ENCODE data around the gene MRPL44.
A peak's percentile ranks its signal among the peaks of the same experiment; 100 is the strongest.

MRPL44 gene

DNA sequence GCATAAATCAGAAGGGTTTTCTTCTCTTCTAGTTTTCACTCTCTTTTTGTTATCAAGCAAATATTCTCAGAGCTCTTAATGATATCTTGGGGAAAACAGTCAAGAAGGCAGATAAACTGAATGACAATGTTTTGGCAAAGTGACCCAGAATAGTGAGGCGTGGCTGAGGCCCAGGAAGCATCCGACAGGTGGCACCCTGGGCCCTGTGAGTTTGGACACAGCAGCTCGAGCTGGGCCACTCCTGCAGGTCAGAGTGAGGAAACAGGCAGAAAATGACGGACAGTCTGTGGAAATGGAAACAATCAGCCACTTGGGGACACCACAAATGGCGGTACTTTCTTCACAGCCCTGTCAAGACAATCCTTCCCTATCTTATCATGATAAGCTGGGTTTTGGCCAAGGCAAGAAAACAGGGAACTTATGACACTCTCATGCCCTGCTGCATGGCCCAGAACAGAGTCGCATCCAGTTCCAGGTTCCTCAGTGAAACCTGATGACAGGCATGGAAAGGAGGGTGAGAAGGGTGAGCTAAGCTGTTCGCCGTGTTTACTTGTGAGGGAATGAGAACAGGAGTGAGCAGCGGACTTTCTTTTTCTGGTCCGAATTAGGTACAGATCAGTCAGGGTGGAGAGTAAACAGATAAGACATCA is 32.1 kb downstream of the MRPL44 start:
- H3K27me3 ChIP-seq (ENCODE audit: control insufficient read depth in 1 of 2, insufficient read depth in 2 of 2, low read length in 2 of 2) = peaks cover 0 to 2% of the 10 kb centered on the region in 2 donors
- H3K36me3 ChIP-seq (ENCODE audit: control insufficient read depth in 1 of 2, insufficient read depth in 2 of 2, low read length in 2 of 2) = no peaks in the 10 kb centered on the region
- peak overlapping the region in 1 of 2 donors; percentile 9 for H3K4me3 ChIP-seq (ENCODE audit: low read depth in 1 of 2, low read length in 2 of 2)
- H3K27ac ChIP-seq (ENCODE audit: low read depth, low read length) = no peak overlapping the region
- H3K4me1 ChIP-seq (ENCODE audit: control insufficient read depth in 1 of 2, insufficient read depth in 2 of 2, low read length in 2 of 2) = peaks cover 6 to 12% of the 10 kb centered on the region in 2 donors
- no peak overlapping the region for H3K9ac ChIP-seq (ENCODE audit: low read depth in 1 of 2, low read length in 2 of 2)
- H3K9me3 ChIP-seq (ENCODE audit: control insufficient read depth in 1 of 2, low read length in 2 of 2) = no peaks in the 10 kb centered on the region

DNA sequence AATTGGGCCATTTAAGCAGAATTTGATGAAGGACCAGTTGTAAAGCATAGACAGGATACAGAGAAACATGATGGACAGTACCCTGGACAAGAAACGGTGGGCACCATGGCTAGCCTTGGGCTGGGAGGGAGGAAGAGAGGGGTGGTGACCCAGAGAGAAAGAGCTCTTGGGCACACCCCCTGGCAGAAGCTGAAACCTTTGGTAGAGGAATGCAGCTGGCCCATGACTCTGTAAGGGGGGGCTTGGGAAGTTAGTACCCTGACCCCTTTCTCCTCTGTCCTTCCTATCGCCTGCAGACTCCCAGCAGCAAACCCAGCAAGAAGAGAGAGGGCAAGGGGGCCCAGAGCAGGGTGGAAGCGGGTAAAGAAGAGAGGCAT is 32.6 kb downstream of the MRPL44 start:
- Histone ChIP-seq H3K4me3 (ENCODE audit: low read depth in 1 of 2, low read length in 2 of 2) (no peak overlapping the region), H3K9me3 (ENCODE audit: control insufficient read depth in 1 of 2, low read length in 2 of 2) (no peaks in the 10 kb centered on the region), H3K4me1 (ENCODE audit: control insufficient read depth in 1 of 2, insufficient read depth in 2 of 2, low read length in 2 of 2) (peaks cover 7 to 18% of the 10 kb centered on the region in 2 donors), H3K9ac (ENCODE audit: low read depth in 1 of 2, low read length in 2 of 2) (no peak overlapping the region), H3K27me3 (ENCODE audit: control insufficient read depth in 1 of 2, insufficient read depth in 2 of 2, low read length in 2 of 2) (peaks cover 0 to 2% of the 10 kb centered on the region in 2 donors), H3K27ac (ENCODE audit: low read depth, low read length) (no peak overlapping the region), H3K36me3 (ENCODE audit: control insufficient read depth in 1 of 2, insufficient read depth in 2 of 2, low read length in 2 of 2) (no peaks in the 10 kb centered on the region)

DNA sequence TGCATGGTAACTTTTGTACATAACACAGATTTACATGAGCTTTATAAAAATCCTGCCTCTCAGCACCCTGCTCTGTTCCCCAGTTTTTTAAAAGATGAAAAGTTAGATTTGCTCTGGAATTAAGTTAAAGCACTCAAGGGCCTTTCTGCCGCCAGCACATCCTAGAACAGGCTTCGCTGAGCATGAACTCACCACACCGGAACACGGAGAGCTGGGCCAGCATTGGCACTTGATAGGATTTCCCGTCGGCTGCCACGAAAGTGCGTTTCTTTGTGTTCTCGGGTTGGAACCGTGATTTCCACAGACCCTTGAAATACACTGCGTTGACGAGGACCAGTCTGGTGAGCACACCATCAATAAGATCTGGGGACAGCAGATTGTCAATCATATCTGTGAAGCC is 34.3 kb downstream of the MRPL44 start:
- H3K4me1 ChIP-seq (ENCODE audit: control insufficient read depth in 1 of 2, insufficient read depth in 2 of 2, low read length in 2 of 2) = peaks cover 7 to 20% of the 10 kb centered on the region in 2 donors
- H3K9me3 ChIP-seq (ENCODE audit: control insufficient read depth in 1 of 2, low read length in 2 of 2) = no peaks in the 10 kb centered on the region
- no peak overlapping the region for H3K9ac ChIP-seq (ENCODE audit: low read depth in 1 of 2, low read length in 2 of 2)

DNA sequence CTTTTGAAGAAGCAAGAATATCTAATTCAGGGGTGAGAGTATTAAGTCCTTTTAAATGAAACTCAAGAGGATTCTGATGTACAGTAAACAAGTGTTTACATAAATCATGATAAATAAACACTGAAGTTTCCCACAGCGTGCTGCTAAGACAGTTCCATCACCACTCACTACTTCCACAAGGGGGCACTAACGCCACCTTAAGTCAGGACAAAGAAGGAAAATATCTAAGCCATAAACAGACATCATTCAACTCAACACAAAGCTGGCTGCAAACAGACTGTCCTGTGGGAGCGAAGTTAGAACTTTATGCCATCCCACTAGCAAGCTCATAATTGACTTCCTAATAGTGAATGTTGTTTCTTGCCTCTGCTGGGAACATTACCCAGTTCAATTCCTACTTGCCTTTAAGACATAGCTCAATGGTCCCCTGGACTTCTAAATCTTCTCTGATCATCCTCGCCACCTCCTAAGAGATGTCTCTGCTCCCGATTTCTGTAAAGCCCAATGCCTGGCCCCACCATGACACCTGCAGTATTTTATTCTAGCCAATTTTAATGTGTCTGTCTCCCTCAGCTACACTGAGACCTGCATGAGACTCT is 36.5 kb downstream of the MRPL44 start:
- Histone ChIP-seq H3K27ac (ENCODE audit: low read depth, low read length) (no peak overlapping the region), H3K4me3 (ENCODE audit: low read depth in 1 of 2, low read length in 2 of 2) (no peak overlapping the region), H3K4me1 (ENCODE audit: control insufficient read depth in 1 of 2, insufficient read depth in 2 of 2, low read length in 2 of 2) (peaks cover 7 to 20% of the 10 kb centered on the region in 2 donors), H3K27me3 (ENCODE audit: control insufficient read depth in 1 of 2, insufficient read depth in 2 of 2, low read length in 2 of 2) (no peaks in the 10 kb centered on the region), H3K9me3 (ENCODE audit: control insufficient read depth in 1 of 2, low read length in 2 of 2) (no peaks in the 10 kb centered on the region), H3K9ac (ENCODE audit: low read depth in 1 of 2, low read length in 2 of 2) (no peak overlapping the region), H3K36me3 (ENCODE audit: control insufficient read depth in 1 of 2, insufficient read depth in 2 of 2, low read length in 2 of 2) (no peaks in the 10 kb centered on the region)

More for the DNA sequence above, 34.3 kb downstream of the MRPL44 start:
- Histone ChIP-seq H3K36me3 (ENCODE audit: control insufficient read depth in 1 of 2, insufficient read depth in 2 of 2, low read length in 2 of 2) (no peaks in the 10 kb centered on the region), H3K4me3 (ENCODE audit: low read depth in 1 of 2, low read length in 2 of 2) (no peak overlapping the region), H3K27ac (ENCODE audit: low read depth, low read length) (no peak overlapping the region), H3K27me3 (ENCODE audit: control insufficient read depth in 1 of 2, insufficient read depth in 2 of 2, low read length in 2 of 2) (peaks cover 0 to 2% of the 10 kb centered on the region in 2 donors)

DNA sequence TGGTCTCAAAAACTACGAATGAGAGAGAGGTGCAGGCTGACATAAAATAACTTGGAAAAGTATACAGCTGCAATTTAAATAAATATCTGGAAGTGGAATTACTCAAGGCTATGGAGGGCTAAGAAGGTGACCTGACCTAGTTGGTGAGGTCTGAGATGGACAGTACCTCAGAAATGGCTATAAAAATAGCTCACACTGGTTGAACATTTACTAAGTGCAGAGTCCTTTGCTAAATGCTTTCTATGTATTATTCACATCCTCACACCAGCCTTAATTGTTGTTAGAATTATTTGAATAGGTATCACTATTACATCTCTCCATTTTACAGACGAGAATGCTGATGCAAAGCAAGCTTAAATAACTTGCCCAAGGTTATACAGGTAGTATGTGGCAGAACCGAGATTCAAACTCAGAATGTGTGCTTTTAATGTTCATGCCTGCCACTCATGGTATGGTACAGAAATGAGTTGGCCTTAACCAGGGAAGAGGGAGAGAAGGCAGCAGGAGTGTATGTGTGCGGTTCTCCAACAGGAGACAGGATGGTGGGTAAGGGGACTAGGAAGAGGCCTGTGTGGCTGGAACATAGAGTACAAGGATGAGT is 37.4 kb downstream of the MRPL44 start:
- Histone ChIP-seq H3K9ac (ENCODE audit: low read depth in 1 of 2, low read length in 2 of 2) (no peak overlapping the region), H3K4me3 (ENCODE audit: low read depth in 1 of 2, low read length in 2 of 2) (no peak overlapping the region), H3K4me1 (ENCODE audit: control insufficient read depth in 1 of 2, insufficient read depth in 2 of 2, low read length in 2 of 2) (peaks cover 7 to 14% of the 10 kb centered on the region in 2 donors), H3K36me3 (ENCODE audit: control insufficient read depth in 1 of 2, insufficient read depth in 2 of 2, low read length in 2 of 2) (no peaks in the 10 kb centered on the region), H3K27ac (ENCODE audit: low read depth, low read length) (no peak overlapping the region), H3K27me3 (ENCODE audit: control insufficient read depth in 1 of 2, insufficient read depth in 2 of 2, low read length in 2 of 2) (no peaks in the 10 kb centered on the region), H3K9me3 (ENCODE audit: control insufficient read depth in 1 of 2, low read length in 2 of 2) (no peaks in the 10 kb centered on the region)

DNA sequence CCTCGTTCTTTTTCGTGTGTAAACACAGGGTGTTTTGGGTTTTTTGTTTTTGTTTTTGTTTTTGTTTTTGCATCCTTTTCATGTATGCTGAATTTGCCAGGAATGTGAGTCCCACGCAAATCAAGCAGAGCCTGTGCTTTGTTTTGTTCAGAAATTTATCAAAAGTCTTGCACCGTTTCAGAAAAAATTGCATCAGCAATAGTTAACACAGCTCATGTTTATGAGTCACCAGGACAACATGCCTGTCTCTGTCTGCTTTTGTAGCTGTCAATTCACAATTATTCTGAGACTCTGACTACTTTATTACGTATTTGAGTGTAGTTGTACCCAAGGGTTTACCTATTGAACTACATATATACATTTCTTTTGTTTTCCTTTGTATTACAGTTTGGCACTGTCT is 38.3 kb downstream of the MRPL44 start:
- no peaks in the 10 kb centered on the region for H3K36me3 ChIP-seq (ENCODE audit: control insufficient read depth in 1 of 2, insufficient read depth in 2 of 2, low read length in 2 of 2)
- no peak overlapping the region for H3K4me3 ChIP-seq (ENCODE audit: low read depth in 1 of 2, low read length in 2 of 2)
- peaks cover 7 to 12% of the 10 kb centered on the region in 2 donors for H3K4me1 ChIP-seq (ENCODE audit: control insufficient read depth in 1 of 2, insufficient read depth in 2 of 2, low read length in 2 of 2)
- H3K9me3 ChIP-seq (ENCODE audit: control insufficient read depth in 1 of 2, low read length in 2 of 2) = no peaks in the 10 kb centered on the region
- H3K9ac ChIP-seq (ENCODE audit: low read depth in 1 of 2, low read length in 2 of 2) = no peak overlapping the region
- H3K27me3 ChIP-seq (ENCODE audit: control insufficient read depth in 1 of 2, insufficient read depth in 2 of 2, low read length in 2 of 2) = no peaks in the 10 kb centered on the region
- H3K27ac ChIP-seq (ENCODE audit: low read depth, low read length) = no peak overlapping the region

DNA sequence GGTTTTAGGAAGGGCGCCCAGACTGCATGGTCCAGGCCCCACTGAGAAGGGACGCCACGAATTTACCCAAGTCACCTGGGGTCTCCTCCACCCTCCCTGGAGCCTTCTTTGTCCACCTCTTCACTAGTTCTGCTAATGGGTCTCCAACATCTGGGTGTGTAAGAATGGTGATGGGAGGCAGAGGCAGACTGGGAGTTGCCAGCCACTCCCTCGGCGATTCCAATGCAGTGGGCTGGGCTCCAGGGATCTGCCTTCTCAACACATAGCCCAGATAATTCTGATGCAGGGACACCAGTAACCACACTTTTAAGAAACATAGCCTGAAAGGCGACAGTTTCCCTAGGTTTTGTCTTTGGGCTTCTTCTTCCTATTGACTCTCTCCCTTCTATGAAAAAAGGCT is 39.1 kb downstream of the MRPL44 start:
- H3K9ac ChIP-seq (ENCODE audit: low read depth in 1 of 2, low read length in 2 of 2) = no peak overlapping the region
- no peaks in the 10 kb centered on the region for H3K36me3 ChIP-seq (ENCODE audit: control insufficient read depth in 1 of 2, insufficient read depth in 2 of 2, low read length in 2 of 2)
- H3K27ac ChIP-seq (ENCODE audit: low read depth, low read length) = no peak overlapping the region
- H3K4me1 ChIP-seq (ENCODE audit: control insufficient read depth in 1 of 2, insufficient read depth in 2 of 2, low read length in 2 of 2) = peaks cover 7 to 12% of the 10 kb centered on the region in 2 donors
- H3K9me3 ChIP-seq (ENCODE audit: control insufficient read depth in 1 of 2, low read length in 2 of 2) = no peaks in the 10 kb centered on the region
- no peak overlapping the region for H3K4me3 ChIP-seq (ENCODE audit: low read depth in 1 of 2, low read length in 2 of 2)
- H3K27me3 ChIP-seq (ENCODE audit: control insufficient read depth in 1 of 2, insufficient read depth in 2 of 2, low read length in 2 of 2) = no peaks in the 10 kb centered on the region

DNA sequence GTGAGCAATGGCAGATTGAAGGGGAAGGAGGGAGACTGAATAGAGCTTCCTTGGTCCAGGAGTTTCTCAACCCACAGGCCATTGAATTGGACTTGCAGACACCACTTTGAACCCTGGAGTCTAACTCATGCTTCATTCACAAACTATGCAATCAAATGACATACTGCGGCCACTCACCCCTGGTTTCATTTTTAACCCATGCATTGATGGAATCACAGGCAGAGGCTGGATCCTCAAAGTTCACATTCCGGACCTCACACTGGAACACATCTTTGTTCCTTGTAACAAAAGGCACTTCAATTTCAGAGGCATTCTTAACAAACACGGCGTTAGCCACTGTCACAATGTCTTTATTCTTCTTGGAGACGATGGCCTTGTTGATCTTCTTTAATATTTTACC is 40.7 kb downstream of the MRPL44 start:
- Histone ChIP-seq H3K9me3 (ENCODE audit: control insufficient read depth in 1 of 2, low read length in 2 of 2) (no peaks in the 10 kb centered on the region), H3K4me3 (ENCODE audit: low read depth in 1 of 2, low read length in 2 of 2) (no peak overlapping the region), H3K27ac (ENCODE audit: low read depth, low read length) (no peak overlapping the region), H3K27me3 (ENCODE audit: control insufficient read depth in 1 of 2, insufficient read depth in 2 of 2, low read length in 2 of 2) (no peaks in the 10 kb centered on the region), H3K36me3 (ENCODE audit: control insufficient read depth in 1 of 2, insufficient read depth in 2 of 2, low read length in 2 of 2) (no peaks in the 10 kb centered on the region), H3K9ac (ENCODE audit: low read depth in 1 of 2, low read length in 2 of 2) (no peak overlapping the region), H3K4me1 (ENCODE audit: control insufficient read depth in 1 of 2, insufficient read depth in 2 of 2, low read length in 2 of 2) (peaks cover 7 to 12% of the 10 kb centered on the region in 2 donors)

DNA sequence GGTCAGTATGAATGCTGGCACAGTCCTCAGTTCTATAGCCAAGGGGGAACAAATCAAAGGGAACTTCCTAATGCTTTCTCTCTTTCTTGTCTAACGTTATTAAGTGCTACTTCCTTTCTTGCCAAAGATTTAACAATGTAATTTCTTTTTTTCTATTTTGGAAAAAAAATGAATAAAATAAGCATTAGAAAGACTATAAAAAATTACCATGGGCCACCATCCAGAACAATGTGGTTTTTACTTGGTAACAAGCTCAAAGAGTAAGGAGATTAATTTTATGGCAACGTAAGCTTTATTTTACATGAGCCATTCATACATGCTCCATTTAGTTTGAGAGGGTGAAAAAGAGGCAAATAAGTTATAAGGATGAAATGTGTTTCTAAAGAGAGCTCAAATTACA is 41.7 kb downstream of the MRPL44 start:
- no peaks in the 10 kb centered on the region for H3K36me3 ChIP-seq (ENCODE audit: control insufficient read depth in 1 of 2, insufficient read depth in 2 of 2, low read length in 2 of 2)
- H3K27ac ChIP-seq (ENCODE audit: low read depth, low read length) = no peak overlapping the region
- no peaks in the 10 kb centered on the region for H3K27me3 ChIP-seq (ENCODE audit: control insufficient read depth in 1 of 2, insufficient read depth in 2 of 2, low read length in 2 of 2)
- peaks cover 5 to 10% of the 10 kb centered on the region in 2 donors for H3K4me1 ChIP-seq (ENCODE audit: control insufficient read depth in 1 of 2, insufficient read depth in 2 of 2, low read length in 2 of 2)
- H3K4me3 ChIP-seq (ENCODE audit: low read depth in 1 of 2, low read length in 2 of 2) = no peak overlapping the region
- H3K9ac ChIP-seq (ENCODE audit: low read depth in 1 of 2, low read length in 2 of 2) = no peak overlapping the region
- H3K9me3 ChIP-seq (ENCODE audit: control insufficient read depth in 1 of 2, low read length in 2 of 2) = no peaks in the 10 kb centered on the region

DNA sequence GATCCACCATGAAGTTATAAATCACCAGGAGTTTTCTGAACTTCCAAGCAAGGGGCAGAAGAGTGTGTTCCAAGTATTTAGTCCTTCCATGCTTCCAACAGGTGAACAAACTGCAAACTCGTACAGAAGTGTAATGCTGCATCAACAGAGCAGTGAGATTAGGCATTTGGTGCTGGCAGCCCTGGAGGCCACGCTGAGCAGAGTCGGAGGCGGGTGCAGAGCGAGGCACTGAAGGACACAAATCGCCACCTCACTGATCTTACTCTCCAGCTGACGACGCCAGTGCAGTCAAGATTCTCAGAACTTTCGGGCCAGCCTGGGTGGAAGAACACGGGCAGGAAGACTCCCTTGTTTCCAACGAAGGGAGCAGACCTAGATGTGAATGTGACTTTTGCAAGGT is 42.6 kb downstream of the MRPL44 start:
- Histone ChIP-seq H3K9me3 (ENCODE audit: control insufficient read depth in 1 of 2, low read length in 2 of 2) (no peaks in the 10 kb centered on the region), H3K4me1 (ENCODE audit: control insufficient read depth in 1 of 2, insufficient read depth in 2 of 2, low read length in 2 of 2) (peaks cover 0 to 6% of the 10 kb centered on the region in 2 donors), H3K36me3 (ENCODE audit: control insufficient read depth in 1 of 2, insufficient read depth in 2 of 2, low read length in 2 of 2) (no peaks in the 10 kb centered on the region), H3K4me3 (ENCODE audit: low read depth in 1 of 2, low read length in 2 of 2) (no peak overlapping the region), H3K27ac (ENCODE audit: low read depth, low read length) (no peak overlapping the region), H3K27me3 (ENCODE audit: control insufficient read depth in 1 of 2, insufficient read depth in 2 of 2, low read length in 2 of 2) (no peaks in the 10 kb centered on the region), H3K9ac (ENCODE audit: low read depth in 1 of 2, low read length in 2 of 2) (no peak overlapping the region)

Measured in duodenal mucosa (tissue), 2 donors.